Measurements from ENCODE around the gene JAM2. TPM values are rescaled to one million over a fixed set of nuclear protein-coding genes. Genes with fewer than 3 reads are reported as not detected.

JAM2 gene, protein sequence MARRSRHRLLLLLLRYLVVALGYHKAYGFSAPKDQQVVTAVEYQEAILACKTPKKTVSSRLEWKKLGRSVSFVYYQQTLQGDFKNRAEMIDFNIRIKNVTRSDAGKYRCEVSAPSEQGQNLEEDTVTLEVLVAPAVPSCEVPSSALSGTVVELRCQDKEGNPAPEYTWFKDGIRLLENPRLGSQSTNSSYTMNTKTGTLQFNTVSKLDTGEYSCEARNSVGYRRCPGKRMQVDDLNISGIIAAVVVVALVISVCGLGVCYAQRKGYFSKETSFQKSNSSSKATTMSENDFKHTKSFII
- 1 to 10 TPM; 1.2 to 2.9 (median 2.1) TPM for total RNA-seq
- 1 to 10 TPM in 2 of 3 donors, under 1 TPM in 1; 0.80 to 2.0 (median 1.6) TPM for polyA plus RNA-seq
- long read RNA-seq, donor 1: 0 reads
- long read RNA-seq, donor 2: 0 reads

GRCh38 chr21:25638660-25639550, at the start of gene JAM2:
Gene JAM2 (plus strand): TSS chr21:25639258. CDS start chr21:25639822, 564 bp downstream.
- TF ChIP-seq POLR2AphosphoS5 (IDR thresholded peaks at IDR 0.05): no peak
- TF ChIP-seq, protein P1, sequence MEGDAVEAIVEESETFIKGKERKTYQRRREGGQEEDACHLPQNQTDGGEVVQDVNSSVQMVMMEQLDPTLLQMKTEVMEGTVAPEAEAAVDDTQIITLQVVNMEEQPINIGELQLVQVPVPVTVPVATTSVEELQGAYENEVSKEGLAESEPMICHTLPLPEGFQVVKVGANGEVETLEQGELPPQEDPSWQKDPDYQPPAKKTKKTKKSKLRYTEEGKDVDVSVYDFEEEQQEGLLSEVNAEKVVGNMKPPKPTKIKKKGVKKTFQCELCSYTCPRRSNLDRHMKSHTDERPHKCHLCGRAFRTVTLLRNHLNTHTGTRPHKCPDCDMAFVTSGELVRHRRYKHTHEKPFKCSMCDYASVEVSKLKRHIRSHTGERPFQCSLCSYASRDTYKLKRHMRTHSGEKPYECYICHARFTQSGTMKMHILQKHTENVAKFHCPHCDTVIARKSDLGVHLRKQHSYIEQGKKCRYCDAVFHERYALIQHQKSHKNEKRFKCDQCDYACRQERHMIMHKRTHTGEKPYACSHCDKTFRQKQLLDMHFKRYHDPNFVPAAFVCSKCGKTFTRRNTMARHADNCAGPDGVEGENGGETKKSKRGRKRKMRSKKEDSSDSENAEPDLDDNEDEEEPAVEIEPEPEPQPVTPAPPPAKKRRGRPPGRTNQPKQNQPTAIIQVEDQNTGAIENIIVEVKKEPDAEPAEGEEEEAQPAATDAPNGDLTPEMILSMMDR (IDR thresholded peaks at IDR 0.05 in 8 of 11, conservative IDR thresholded peaks at IDR 0.05 in 3 of 11): no peak
- no peaks in the 10 kb centered on the region for H3K36me3 ChIP-seq
- H3K4me3 ChIP-seq: peak within 1 kb of the TSS; percentile 49 to 84 (median 60)
- H3K27ac ChIP-seq: peak within 1 kb of the TSS in 7 of 8 donors; percentile 2 to 59 (median 43)
- H3K4me1 ChIP-seq: peaks cover 5 to 31% (median 25%) of the 10 kb centered on the region in 6 donors
- intact Hi-C loops (cut with DNase I; ENCODE audit: low total_unique reads): no loop called here
- 0 to 1% (median 1%) methylated on average over 35 to 41 of the region's 41 CpGs for WGBS, 5 donors
- no peak for DNase-seq
- peaks cover 0 to 30% (median 0%) of the 10 kb centered on the region in 7 donors for H3K27me3 ChIP-seq (replicated peaks in 1 of 7)
- H3K9me3 ChIP-seq: no peaks in the 10 kb centered on the region

DNA sequence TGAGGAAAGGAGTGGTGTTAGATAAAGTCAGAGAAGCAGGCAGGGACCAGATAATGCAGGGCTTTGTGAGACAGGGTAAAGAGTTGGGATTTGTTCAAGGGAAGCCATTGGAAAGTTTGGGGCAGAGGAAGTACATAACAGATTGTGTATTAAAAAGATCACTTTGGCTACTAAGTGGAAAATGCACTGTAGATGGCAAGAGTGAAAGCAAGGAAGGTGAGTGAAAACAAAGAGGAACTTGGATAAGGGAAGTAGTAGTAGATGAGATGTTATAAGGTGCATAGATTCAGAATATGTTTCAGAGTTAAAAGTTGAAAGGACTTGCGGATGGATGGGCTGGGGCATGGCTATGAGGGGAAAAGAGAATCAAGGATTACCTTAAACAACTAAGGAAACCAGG, 49.2 kb upstream of the JAM2 start:
- H3K27ac ChIP-seq: no peak overlapping the region
- DNase-seq: no peak
- no peaks in the 10 kb centered on the region for H3K9me3 ChIP-seq
- intact Hi-C loops (cut with DNase I; ENCODE audit: low total_unique reads): no loop called here
- WGBS, 5 donors: 96 to 97% (median 96%) methylated on average over 1 of the region's 1 CpG
- peaks cover 2 to 100% (median 64%) of the 10 kb centered on the region in 6 donors for H3K36me3 ChIP-seq
- H3K4me1 ChIP-seq: no peaks in the 10 kb centered on the region
- TF ChIP-seq POLR2A (IDR thresholded peaks at IDR 0.05) (no peak), POLR2AphosphoS5 (IDR thresholded peaks at IDR 0.05) (no peak)
- TF ChIP-seq, protein P1 (IDR thresholded peaks at IDR 0.05 in 8 of 11, conservative IDR thresholded peaks at IDR 0.05 in 3 of 11): no peak
- no peaks in the 10 kb centered on the region for H3K27me3 ChIP-seq (replicated peaks in 1 of 7)
- no peak overlapping the region for H3K4me3 ChIP-seq

GRCh38 chr21:25607151-25608043, 31.7 kb upstream of the JAM2 start, which contains the start of gene MRPL39:
Gene MRPL39 (minus strand): TSS chr21:25607481. CDS start chr21:25607475, 6 bp downstream.
- H3K27ac ChIP-seq: peak within 1 kb of the TSS; percentile 73 to 90 (median 87)
- no peaks in the 10 kb centered on the region for H3K27me3 ChIP-seq (replicated peaks in 1 of 7)
- TF ChIP-seq, protein P1 (IDR thresholded peaks at IDR 0.05 in 8 of 11, conservative IDR thresholded peaks at IDR 0.05 in 3 of 11): peak in 10 of 11 experiments; percentile 25 to 62 (median 50)
- peak; percentile 75 to 86 (median 83) for TF ChIP-seq POLR2AphosphoS5 (IDR thresholded peaks at IDR 0.05)
- no peak for TF ChIP-seq POLR2A (IDR thresholded peaks at IDR 0.05)
- DNase-seq: peak; percentile 97
- H3K36me3 ChIP-seq: peaks cover 0 to 38% (median 18%) of the 10 kb centered on the region in 6 donors
- H3K4me1 ChIP-seq: peaks cover 25 to 59% (median 41%) of the 10 kb centered on the region in 6 donors
- H3K4me3 ChIP-seq: peak within 1 kb of the TSS; percentile 73 to 90 (median 81)
- intact Hi-C loops (cut with DNase I; ENCODE audit: low total_unique reads): loop anchor here (5.0 kb wide), 1 partner anchor 100 kb away; no protein-coding TSS in a partner anchor
- WGBS, 5 donors: 0 to 1% (median 1%) methylated on average over 43 to 71 of the region's 71 CpGs
- no peaks in the 10 kb centered on the region for H3K9me3 ChIP-seq

All from spleen (tissue), 13 donors.